A673 (cell line): ENCODE results near the gene FOXN3.

Experiments used
- EZH2 ChIP-seq: fragments of 200-600 bp; sonication (generic); IDR thresholded peaks from 2 replicates; pipeline ENCODE4 v1.6.1; 2017; ENCODE audit warnings: borderline replicate concordance, low read depth, mild to moderate bottlenecking, mixed read lengths, antibody characterized with exemption, low read length; ENCODE audit not compliant: poor library complexity, severe bottlenecking
- TF ChIP-seq, protein P1 (sequence below): fragments of 300-800, 200-600 bp; sonication (generic); conservative IDR thresholded peaks from 2 replicates; pipeline ENCODE4 v1.5.1; 2017; ENCODE audit warnings: low read depth, mild to moderate bottlenecking, antibody characterized with exemption, low read length, moderate library complexity, mixed read lengths

DNA sequence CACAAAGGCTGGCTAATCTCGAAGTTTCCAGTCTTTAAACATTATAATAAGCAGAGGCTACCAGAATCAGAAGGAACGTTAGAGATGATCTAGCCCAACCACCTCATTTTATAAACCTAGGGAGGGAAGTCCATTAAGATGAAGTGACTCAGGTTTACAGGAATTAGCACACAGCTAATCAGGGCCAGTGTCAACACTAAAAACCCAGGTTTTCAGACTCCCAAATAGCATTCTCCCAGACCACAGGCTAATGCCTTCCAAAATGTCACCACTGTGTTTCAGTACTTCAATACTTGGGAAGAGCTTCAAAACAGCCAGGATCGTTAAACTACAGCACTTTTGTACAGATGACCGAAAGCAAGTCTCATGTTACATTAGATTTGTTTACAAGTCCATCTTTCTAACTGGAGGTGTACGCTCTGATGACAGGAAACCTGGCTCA is 89.2 kb downstream of the FOXN3 start:
- no peak for TF ChIP-seq EZH2
- TF ChIP-seq, protein P1, sequence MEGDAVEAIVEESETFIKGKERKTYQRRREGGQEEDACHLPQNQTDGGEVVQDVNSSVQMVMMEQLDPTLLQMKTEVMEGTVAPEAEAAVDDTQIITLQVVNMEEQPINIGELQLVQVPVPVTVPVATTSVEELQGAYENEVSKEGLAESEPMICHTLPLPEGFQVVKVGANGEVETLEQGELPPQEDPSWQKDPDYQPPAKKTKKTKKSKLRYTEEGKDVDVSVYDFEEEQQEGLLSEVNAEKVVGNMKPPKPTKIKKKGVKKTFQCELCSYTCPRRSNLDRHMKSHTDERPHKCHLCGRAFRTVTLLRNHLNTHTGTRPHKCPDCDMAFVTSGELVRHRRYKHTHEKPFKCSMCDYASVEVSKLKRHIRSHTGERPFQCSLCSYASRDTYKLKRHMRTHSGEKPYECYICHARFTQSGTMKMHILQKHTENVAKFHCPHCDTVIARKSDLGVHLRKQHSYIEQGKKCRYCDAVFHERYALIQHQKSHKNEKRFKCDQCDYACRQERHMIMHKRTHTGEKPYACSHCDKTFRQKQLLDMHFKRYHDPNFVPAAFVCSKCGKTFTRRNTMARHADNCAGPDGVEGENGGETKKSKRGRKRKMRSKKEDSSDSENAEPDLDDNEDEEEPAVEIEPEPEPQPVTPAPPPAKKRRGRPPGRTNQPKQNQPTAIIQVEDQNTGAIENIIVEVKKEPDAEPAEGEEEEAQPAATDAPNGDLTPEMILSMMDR, result no peak
